Measurements from ENCODE around the gene TMEM156. TPM values are rescaled to one million over a fixed set of nuclear protein-coding genes. Genes with fewer than 3 reads are reported as not detected.

The TMEM156 gene
- total and polyA plus RNA-seq, 2 donors (not counting 3 experiments of a cell fraction or from before 2014, with no cell fraction given) = 0.39 to 1.00 TPM

- Histone ChIP-seq H3K4me1 (ENCODE audit: control insufficient read depth, extremely low read depth, insufficient read depth, low read length) (peaks cover 3% of the 10 kb centered on the region), H3K9me1 (replicated peaks; ENCODE audit: control insufficient read depth, extremely low read depth, insufficient read depth, low read length) (no peaks in the 10 kb centered on the region), H3K27me3 (ENCODE audit: control insufficient read depth in 2 of 2, insufficient read depth in 2 of 2, low read length in 2 of 2) (no peaks in the 10 kb centered on the region), H3K9me3 (replicated peaks; ENCODE audit: control insufficient read depth, insufficient read depth, low read length) (no peaks in the 10 kb centered on the region), H2AFZ (ENCODE audit: low read depth, low read length) (no peak overlapping the region), H3K4me2 (ENCODE audit: insufficient read depth, low read length) (no peak overlapping the region), H3K27ac (ENCODE audit: insufficient read depth, low read depth, low read length) (no peak overlapping the region), H3K4me3 (replicated peaks in 1 of 3; ENCODE audit: insufficient read depth in 1 of 3, low read depth in 1 of 3, low read length in 3 of 3) (no peak overlapping the region), H3K79me2 (ENCODE audit: control insufficient read depth, insufficient read depth, low read length) (peaks cover 24% of the 10 kb centered on the region), H3K9ac (replicated peaks; ENCODE audit: extremely low read depth, insufficient read depth, low read length) (no peak overlapping the region), H3K36me3 (ENCODE audit: control insufficient read depth in 2 of 2, extremely low read depth in 1 of 2, insufficient read depth in 2 of 2, low read length in 2 of 2) (no peaks in the 10 kb centered on the region), H4K20me1 (replicated peaks; ENCODE audit: control insufficient read depth, extremely low read depth, insufficient read depth, low read length) (no peaks in the 10 kb centered on the region)
- dilution Hi-C loops (cut with MboI; ENCODE audit: extremely low pct_ligation_motif_present, low sequenced_read_pairs) (no loop called here), intact Hi-C loops (cut with micrococcal nuclease) (no loop called here)
- FAIRE-seq (no peak), DNase-seq (ENCODE audit: low read depth, low spot score) (no peak)
- TF ChIP-seq CTCF (IDR thresholded peaks at IDR 0.05; ENCODE audit: extremely low read depth in 1 of 2, insufficient read depth in 1 of 2, low read depth in 1 of 2, low read length in 2 of 2) (no peak), MAX (IDR thresholded peaks at IDR 0.05; ENCODE audit: insufficient read depth, insufficient read length) (no peak), POLR2A (IDR thresholded peaks at IDR 0.05; ENCODE audit: low read depth, low read length) (no peak), EZH2 (IDR thresholded peaks at IDR 0.05; ENCODE audit: borderline replicate concordance, low read depth, low read length, severe bottlenecking) (no peak), MYC (IDR thresholded peaks at IDR 0.05; ENCODE audit: low read depth, low read length) (no peak), JUN (IDR thresholded peaks at IDR 0.05; ENCODE audit: borderline replicate concordance, insufficient read depth, insufficient read length, low read depth) (no peak)
- ChIA-PET CTCF (interaction anchor here (1.4 to 2.0 kb wide), 2 partner anchors 10 to 12 kb away, joined by 3 to 7 read pairs; no protein-coding TSS in a partner anchor), POLR2A (interaction anchor here (1.0 kb wide), 1 partner anchor 19 kb away, joined by 3 read pairs; no protein-coding TSS in a partner anchor)
- no TSS peak for BruUV-seq (replicated peaks)
These were observed 31.2 kb upstream of the TMEM156 start for GRCh38 chr4:39063430-39063829.

- POLR2A ChIA-PET = no interaction called here
- Histone ChIP-seq H3K4me2 (ENCODE audit: insufficient read depth, low read length) (no peak overlapping the region), H3K27me3 (ENCODE audit: control insufficient read depth in 2 of 2, insufficient read depth in 2 of 2, low read length in 2 of 2) (no peaks in the 10 kb centered on the region), H4K20me1 (replicated peaks; ENCODE audit: control insufficient read depth, extremely low read depth, insufficient read depth, low read length) (no peaks in the 10 kb centered on the region), H2AFZ (ENCODE audit: low read depth, low read length) (no peak overlapping the region), H3K36me3 (ENCODE audit: control insufficient read depth in 2 of 2, extremely low read depth in 1 of 2, insufficient read depth in 2 of 2, low read length in 2 of 2) (no peaks in the 10 kb centered on the region), H3K9me1 (replicated peaks; ENCODE audit: control insufficient read depth, extremely low read depth, insufficient read depth, low read length) (no peaks in the 10 kb centered on the region), H3K4me3 (replicated peaks in 1 of 3; ENCODE audit: insufficient read depth in 1 of 3, low read depth in 1 of 3, low read length in 3 of 3) (no peak overlapping the region), H3K4me1 (ENCODE audit: control insufficient read depth, extremely low read depth, insufficient read depth, low read length) (no peaks in the 10 kb centered on the region), H3K9me3 (replicated peaks; ENCODE audit: control insufficient read depth, insufficient read depth, low read length) (no peaks in the 10 kb centered on the region), H3K27ac (ENCODE audit: insufficient read depth, low read depth, low read length) (no peak overlapping the region), H3K79me2 (ENCODE audit: control insufficient read depth, insufficient read depth, low read length) (peaks cover 28% of the 10 kb centered on the region), H3K9ac (replicated peaks; ENCODE audit: extremely low read depth, insufficient read depth, low read length) (no peak overlapping the region)
- TF ChIP-seq EZH2 (IDR thresholded peaks at IDR 0.05; ENCODE audit: borderline replicate concordance, low read depth, low read length, severe bottlenecking) (no peak), GATA2 (IDR thresholded peaks at IDR 0.05; ENCODE audit: insufficient read depth, insufficient read length, low read depth, low read length) (no peak), JUN (IDR thresholded peaks at IDR 0.05; ENCODE audit: borderline replicate concordance, insufficient read depth, insufficient read length, low read depth) (no peak), FOS (IDR thresholded peaks at IDR 0.05; ENCODE audit: borderline replicate concordance, insufficient read depth, low read length) (no peak), CTCF (IDR thresholded peaks at IDR 0.05; ENCODE audit: extremely low read depth in 1 of 2, insufficient read depth in 1 of 2, low read depth in 1 of 2, low read length in 2 of 2) (no peak), POLR2AphosphoS5 (IDR thresholded peaks at IDR 0.05; ENCODE audit: insufficient read depth, low read depth, low read length) (no peak), POLR2A (IDR thresholded peaks at IDR 0.05; ENCODE audit: low read depth, low read length) (no peak), MYC (IDR thresholded peaks at IDR 0.05; ENCODE audit: low read depth, low read length) (no peak), MAX (IDR thresholded peaks at IDR 0.05; ENCODE audit: insufficient read depth, insufficient read length) (no peak)
- DNase-seq (ENCODE audit: low read depth, low spot score) (no peak), FAIRE-seq (no peak)
- intact Hi-C loops (cut with micrococcal nuclease) (no loop called here), dilution Hi-C loops (cut with MboI; ENCODE audit: extremely low pct_ligation_motif_present, low sequenced_read_pairs) (no loop called here)
- BruUV-seq (replicated peaks) = no TSS peak
- CTCF ChIA-PET = interaction anchor here (1.4 to 2.0 kb wide), 2 partner anchors 10 to 11 kb away, joined by 3 to 7 read pairs; no protein-coding TSS in a partner anchor
These were observed 30.5 kb upstream of the TMEM156 start for GRCh38 chr4:39062770-39063097.
